Measurements from ENCODE around the gene STARD9.

Gene STARD9

DNA sequence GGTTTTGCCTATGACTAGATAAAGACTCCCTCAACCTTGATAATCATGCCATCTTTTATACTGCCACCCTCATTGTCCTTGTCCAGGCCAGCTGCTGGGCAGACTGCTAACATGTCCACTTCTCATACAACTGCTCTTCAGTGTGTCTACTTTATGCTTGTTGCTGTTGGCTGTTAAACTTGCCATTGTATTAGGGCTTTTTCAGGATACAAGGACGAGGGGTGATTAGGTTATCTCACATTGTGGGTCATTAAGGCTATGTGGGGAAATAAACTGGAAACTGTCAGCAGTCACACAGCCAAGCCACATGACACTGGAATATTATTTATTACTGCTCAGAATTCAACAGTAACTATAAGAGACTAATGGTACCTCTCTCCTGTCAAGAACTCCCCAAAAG lies 36.1 kb downstream of the STARD9 start:
- no peak overlapping the region for H3K23ac ChIP-seq (ENCODE audit: low read length in 2 of 2)
- DNase-seq, result no peak
- WGBS, result no CpG with 5 or more reads among the region's 1 CpG
- no peak overlapping the region for H3K4me3 ChIP-seq (ENCODE audit: insufficient read depth in 1 of 2, low read depth in 1 of 2, low read length in 2 of 2)
- no peak overlapping the region for H4K8ac ChIP-seq (ENCODE audit: low read length)
- H3K4me1 ChIP-seq (ENCODE audit: control insufficient read depth, insufficient read depth, low read depth, low read length), result peaks cover 4% of the 10 kb centered on the region
- H3K4me2 ChIP-seq (ENCODE audit: low read length, poor library complexity, severe bottlenecking), result no peak overlapping the region
- H4K91ac ChIP-seq (ENCODE audit: low read length), result no peak overlapping the region
- H3K27ac ChIP-seq (ENCODE audit: low read length, poor library complexity, severe bottlenecking), result no peak overlapping the region
- H3K9ac ChIP-seq (ENCODE audit: low read length), result no peak overlapping the region
- no peak overlapping the region for H2BK12ac ChIP-seq (ENCODE audit: low read length in 2 of 2)
- H2AK5ac ChIP-seq (ENCODE audit: low read length, severe bottlenecking), result no peak overlapping the region
- H3K36me3 ChIP-seq (ENCODE audit: control insufficient read depth in 1 of 2, insufficient read depth in 2 of 2, low read depth in 1 of 2, low read length in 2 of 2), result peaks cover 0 to 4% of the 10 kb centered on the region in 2 experiments
- H3K79me1 ChIP-seq (replicated peaks; ENCODE audit: low read length, poor library complexity, severe bottlenecking), result peaks cover 11% of the 10 kb centered on the region
- no peak overlapping the region for H2BK5ac ChIP-seq (ENCODE audit: low read depth, low read length, poor library complexity, severe bottlenecking)
- H2BK120ac ChIP-seq (ENCODE audit: low read depth, low read length), result no peak overlapping the region
- H2BK15ac ChIP-seq (ENCODE audit: low read depth, poor library complexity, severe bottlenecking), result no peak overlapping the region
- no peak overlapping the region for H2AFZ ChIP-seq (ENCODE audit: low read depth, low read length)
- H3K18ac ChIP-seq (ENCODE audit: low read depth in 1 of 2, low read length in 2 of 2), result no peak overlapping the region
- no peak overlapping the region for H3K4ac ChIP-seq (ENCODE audit: low read depth in 1 of 2, low read length in 2 of 2)
- no peaks in the 10 kb centered on the region for H3K27me3 ChIP-seq (ENCODE audit: control insufficient read depth in 1 of 2, insufficient read depth in 1 of 2, low read length in 2 of 2)
- H3K9me3 ChIP-seq (ENCODE audit: control insufficient read depth, low read length), result no peaks in the 10 kb centered on the region
- no peak overlapping the region for H3K14ac ChIP-seq (ENCODE audit: low read length in 2 of 2)

DNA sequence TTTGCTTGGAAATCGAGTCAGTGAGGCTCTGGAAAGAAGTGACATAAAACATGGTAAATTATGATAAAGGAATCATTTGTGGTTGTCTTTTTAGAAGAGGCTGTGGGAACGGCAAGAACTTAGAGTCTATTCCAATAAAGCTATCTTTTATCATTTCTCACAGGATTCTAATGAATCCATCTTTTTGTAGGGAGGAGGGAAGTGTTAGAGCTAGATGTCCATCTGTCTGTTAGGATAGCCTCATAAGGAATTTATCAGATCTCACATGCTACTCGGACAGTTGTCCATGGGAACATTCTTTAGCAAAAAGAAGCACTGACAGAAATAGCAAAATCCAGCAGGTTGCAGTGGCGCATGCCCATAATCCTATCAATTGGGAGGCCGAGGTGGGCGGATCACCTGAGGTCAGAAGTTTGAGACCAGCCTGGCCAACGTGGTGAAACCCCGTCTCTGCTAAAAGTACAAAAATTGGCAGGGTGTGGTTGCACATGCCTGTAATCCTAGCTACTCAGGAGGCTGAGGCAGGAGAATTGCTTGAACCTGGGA lies 37.0 kb downstream of the STARD9 start:
- no peak overlapping the region for H3K14ac ChIP-seq (ENCODE audit: low read length in 2 of 2)
- no peak overlapping the region for H2BK5ac ChIP-seq (ENCODE audit: low read depth, low read length, poor library complexity, severe bottlenecking)

GRCh38 chr15:42616107-42616506 lies 40.7 kb downstream of the STARD9 start:
- no peak overlapping the region for H2AFZ ChIP-seq (ENCODE audit: low read depth, low read length)
- peaks cover 4% of the 10 kb centered on the region for H3K79me1 ChIP-seq (replicated peaks; ENCODE audit: low read length, poor library complexity, severe bottlenecking)
- no peak overlapping the region for H2BK5ac ChIP-seq (ENCODE audit: low read depth, low read length, poor library complexity, severe bottlenecking)
- no peak overlapping the region for H3K4me3 ChIP-seq (ENCODE audit: insufficient read depth in 1 of 2, low read depth in 1 of 2, low read length in 2 of 2)
- no peak for DNase-seq
- H3K27me3 ChIP-seq (ENCODE audit: control insufficient read depth in 1 of 2, insufficient read depth in 1 of 2, low read length in 2 of 2), result no peaks in the 10 kb centered on the region
- no peak overlapping the region for H3K27ac ChIP-seq (ENCODE audit: low read length, poor library complexity, severe bottlenecking)
- H3K4me1 ChIP-seq (ENCODE audit: control insufficient read depth, insufficient read depth, low read depth, low read length), result peaks cover 4% of the 10 kb centered on the region
- H3K36me3 ChIP-seq (ENCODE audit: control insufficient read depth in 1 of 2, insufficient read depth in 2 of 2, low read depth in 1 of 2, low read length in 2 of 2), result peaks cover 2 to 3% of the 10 kb centered on the region in 2 experiments
- H2BK15ac ChIP-seq (ENCODE audit: low read depth, poor library complexity, severe bottlenecking), result no peak overlapping the region
- H4K8ac ChIP-seq (ENCODE audit: low read length), result no peak overlapping the region
- H3K9me3 ChIP-seq (ENCODE audit: control insufficient read depth, low read length), result no peaks in the 10 kb centered on the region
- H4K91ac ChIP-seq (ENCODE audit: low read length), result no peak overlapping the region
- no peak overlapping the region for H3K9ac ChIP-seq (ENCODE audit: low read length)
- no peak overlapping the region for H3K18ac ChIP-seq (ENCODE audit: low read depth in 1 of 2, low read length in 2 of 2)
- no peak overlapping the region for H3K4ac ChIP-seq (ENCODE audit: low read depth in 1 of 2, low read length in 2 of 2)
- H3K4me2 ChIP-seq (ENCODE audit: low read length, poor library complexity, severe bottlenecking), result no peak overlapping the region
- 79% methylated on average over 2 of the region's 2 CpGs for WGBS
- H3K14ac ChIP-seq (ENCODE audit: low read length in 2 of 2), result no peak overlapping the region
- H2BK12ac ChIP-seq (ENCODE audit: low read length in 2 of 2), result no peak overlapping the region
- H3K23ac ChIP-seq (ENCODE audit: low read length in 2 of 2), result no peak overlapping the region
- no peak overlapping the region for H2AK5ac ChIP-seq (ENCODE audit: low read length, severe bottlenecking)
- no peak overlapping the region for H2BK120ac ChIP-seq (ENCODE audit: low read depth, low read length)

More for the DNA sequence above, 37.0 kb downstream of the STARD9 start:
- no peak overlapping the region for H3K27ac ChIP-seq (ENCODE audit: low read length, poor library complexity, severe bottlenecking)
- H3K79me1 ChIP-seq (replicated peaks; ENCODE audit: low read length, poor library complexity, severe bottlenecking), result peaks cover 9% of the 10 kb centered on the region
- no peak overlapping the region for H2BK120ac ChIP-seq (ENCODE audit: low read depth, low read length)
- no peak overlapping the region for H3K18ac ChIP-seq (ENCODE audit: low read depth in 1 of 2, low read length in 2 of 2)
- H3K27me3 ChIP-seq (ENCODE audit: control insufficient read depth in 1 of 2, insufficient read depth in 1 of 2, low read length in 2 of 2), result no peaks in the 10 kb centered on the region
- no peak overlapping the region for H2BK12ac ChIP-seq (ENCODE audit: low read length in 2 of 2)
- no peak overlapping the region for H2AFZ ChIP-seq (ENCODE audit: low read depth, low read length)
- H3K4ac ChIP-seq (ENCODE audit: low read depth in 1 of 2, low read length in 2 of 2), result no peak overlapping the region
- H2AK5ac ChIP-seq (ENCODE audit: low read length, severe bottlenecking), result no peak overlapping the region
- H3K4me2 ChIP-seq (ENCODE audit: low read length, poor library complexity, severe bottlenecking), result no peak overlapping the region
- no peak overlapping the region for H3K23ac ChIP-seq (ENCODE audit: low read length in 2 of 2)
- DNase-seq, result no peak
- H4K91ac ChIP-seq (ENCODE audit: low read length), result no peak overlapping the region
- H3K9me3 ChIP-seq (ENCODE audit: control insufficient read depth, low read length), result no peaks in the 10 kb centered on the region
- no peak overlapping the region for H3K9ac ChIP-seq (ENCODE audit: low read length)
- H2BK15ac ChIP-seq (ENCODE audit: low read depth, poor library complexity, severe bottlenecking), result no peak overlapping the region
- H3K4me3 ChIP-seq (ENCODE audit: insufficient read depth in 1 of 2, low read depth in 1 of 2, low read length in 2 of 2), result no peak overlapping the region
- 95% methylated on average over 7 of the region's 8 CpGs for WGBS
- no peak overlapping the region for H4K8ac ChIP-seq (ENCODE audit: low read length)
- H3K4me1 ChIP-seq (ENCODE audit: control insufficient read depth, insufficient read depth, low read depth, low read length), result peaks cover 4% of the 10 kb centered on the region
- peaks cover 0 to 1% of the 10 kb centered on the region in 2 experiments for H3K36me3 ChIP-seq (ENCODE audit: control insufficient read depth in 1 of 2, insufficient read depth in 2 of 2, low read depth in 1 of 2, low read length in 2 of 2)

DNA sequence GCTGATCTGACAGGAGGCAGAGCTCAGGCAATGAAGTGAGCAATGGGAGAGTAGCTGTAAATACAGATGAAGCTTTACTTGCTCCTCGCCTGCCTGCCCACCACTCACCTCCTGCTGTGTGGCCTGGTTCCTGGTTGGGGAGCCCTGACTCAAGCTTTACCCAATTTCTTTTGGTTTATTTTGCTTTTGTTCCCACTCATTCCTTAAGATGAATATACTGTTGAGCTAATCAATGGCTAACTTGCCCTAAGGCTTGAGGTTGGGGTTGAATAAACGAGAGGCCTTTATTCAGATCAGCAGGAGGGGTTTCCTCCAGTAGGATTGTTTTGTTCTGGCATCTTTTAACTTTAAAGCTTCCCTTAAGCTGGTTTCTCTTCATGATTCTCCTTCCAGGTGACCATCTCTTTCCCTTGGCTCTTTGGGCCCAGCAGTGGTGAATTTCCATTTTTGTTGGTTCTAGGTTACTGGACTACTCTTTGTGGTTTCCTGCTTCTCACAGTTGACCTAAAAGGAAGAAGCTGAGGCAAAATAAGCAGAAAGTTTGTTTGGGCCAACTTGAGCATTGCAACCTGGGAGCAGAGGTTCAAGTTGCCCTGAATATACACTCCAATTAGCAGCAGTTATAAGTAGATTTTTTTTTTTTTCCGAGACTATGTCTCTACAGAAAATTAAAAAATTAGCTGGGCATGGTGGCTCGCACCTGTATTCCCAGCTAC lies 44.4 kb downstream of the STARD9 start:
- 96% methylated on average over 4 of the region's 4 CpGs for WGBS

More for the DNA sequence above, 44.4 kb downstream of the STARD9 start:
- Histone ChIP-seq H2AK5ac (ENCODE audit: low read length, severe bottlenecking) (no peak overlapping the region), H3K79me1 (replicated peaks; ENCODE audit: low read length, poor library complexity, severe bottlenecking) (peaks cover 6% of the 10 kb centered on the region), H2BK5ac (ENCODE audit: low read depth, low read length, poor library complexity, severe bottlenecking) (no peak overlapping the region), H2BK15ac (ENCODE audit: low read depth, poor library complexity, severe bottlenecking) (no peak overlapping the region), H3K9me3 (ENCODE audit: control insufficient read depth, low read length) (no peaks in the 10 kb centered on the region), H3K9ac (ENCODE audit: low read length) (no peak overlapping the region), H2BK12ac (ENCODE audit: low read length in 2 of 2) (no peak overlapping the region), H3K36me3 (ENCODE audit: control insufficient read depth in 1 of 2, insufficient read depth in 2 of 2, low read depth in 1 of 2, low read length in 2 of 2) (peaks cover 2 to 3% of the 10 kb centered on the region in 2 experiments), H2BK120ac (ENCODE audit: low read depth, low read length) (no peak overlapping the region), H3K4me3 (ENCODE audit: insufficient read depth in 1 of 2, low read depth in 1 of 2, low read length in 2 of 2) (no peak overlapping the region), H3K4me2 (ENCODE audit: low read length, poor library complexity, severe bottlenecking) (no peak overlapping the region), H4K8ac (ENCODE audit: low read length) (no peak overlapping the region), H3K27me3 (ENCODE audit: control insufficient read depth in 1 of 2, insufficient read depth in 1 of 2, low read length in 2 of 2) (no peaks in the 10 kb centered on the region), H3K14ac (ENCODE audit: low read length in 2 of 2) (no peak overlapping the region), H3K27ac (ENCODE audit: low read length, poor library complexity, severe bottlenecking) (peak overlapping the region; percentile 27), H3K4me1 (ENCODE audit: control insufficient read depth, insufficient read depth, low read depth, low read length) (peaks cover 4% of the 10 kb centered on the region), H3K23ac (ENCODE audit: low read length in 2 of 2) (no peak overlapping the region), H4K91ac (ENCODE audit: low read length) (no peak overlapping the region), H3K4ac (ENCODE audit: low read depth in 1 of 2, low read length in 2 of 2) (no peak overlapping the region), H2AFZ (ENCODE audit: low read depth, low read length) (no peak overlapping the region), H3K18ac (ENCODE audit: low read depth in 1 of 2, low read length in 2 of 2) (no peak overlapping the region)
- DNase-seq, result no peak
